ENCODE data around the gene USP5.

- no peak for TF ChIP-seq EZH2phosphoT487 (IDR thresholded peaks at IDR 0.05; ENCODE audit: insufficient read depth, low read depth)
- TF ChIP-seq EZH2 (IDR thresholded peaks at IDR 0.05; ENCODE audit: insufficient read depth, poor library complexity, severe bottlenecking): no peak
Observed at GRCh38 chr12:6827437-6827911, 24.5 kb upstream of the USP5 start.

All from GM23248 (cell line).